H1 (cell line): ENCODE results near the gene ZNF20. TPM values are rescaled to one million over a fixed set of nuclear protein-coding genes. Genes with fewer than 3 reads are reported as not detected.

Experiments used
- CTCF ChIA-PET: fragments of 300-600 bp; sonication (Branson Sonifier 250); formaldehyde crosslinking; loops from one replicate; lab custom pipeline; 2021; ENCODE audit not compliant: partially characterized antibody; lab: Charles Lee
- POLR2A ChIA-PET: fragments of 300-600 bp; sonication (Branson Sonifier 250); formaldehyde crosslinking; loops from one replicate; lab custom pipeline; 2021; ENCODE audit warnings: inconsistent platforms; ENCODE audit not compliant: partially characterized antibody; lab: Charles Lee
- DNase-seq, 2 experiments: peaks; one replicate each; pipeline versions ENCODE4 v3.0.0 to v3.0.0-alpha.2; 2010 to 2022; ENCODE audit warnings: low spot score in 2 of 2, low read depth in 1 of 2, mixed read lengths in 1 of 2
- FAIRE-seq: peaks from 2 replicates; lab custom pipeline; 2011; peaks lifted over from hg19 to GRCh38; lab: Jason Lieb, UNC
- H2AFZ ChIP-seq: 2 replicates; pipeline ENCODE4 v1.8.1; 2012; ENCODE audit warnings: low read length, inconsistent platforms
- H2AK5ac ChIP-seq: 2 replicates; pipeline ENCODE4 v1.6.1; 2013; ENCODE audit warnings: low read depth, low read length
- H2BK120ac ChIP-seq: replicated peaks from 2 replicates; pipeline ENCODE3; 2013; ENCODE audit warnings: low read depth, low read length, inconsistent platforms
- H2BK12ac ChIP-seq: 2 replicates; pipeline ENCODE4 v1.6.1; 2013; ENCODE audit warnings: low read depth, low read length
- H2BK15ac ChIP-seq: 2 replicates; pipeline ENCODE4 v1.6.1; 2013; ENCODE audit warnings: low read length
- H2BK20ac ChIP-seq: 2 replicates; pipeline ENCODE4 v1.6.1; 2013; ENCODE audit warnings: low read length
- H2BK5ac ChIP-seq: 2 replicates; pipeline ENCODE4 v1.6.1; 2013; ENCODE audit warnings: low read depth, low read length
- H3K14ac ChIP-seq: 2 replicates; pipeline ENCODE4 v1.6.1; 2013; ENCODE audit warnings: inconsistent platforms; ENCODE audit not compliant: insufficient read length
- H3K18ac ChIP-seq: 2 replicates; pipeline ENCODE4 v1.6.1; 2013; ENCODE audit warnings: low read length; ENCODE audit errors: extremely low read depth
- H3K23ac ChIP-seq: 2 replicates; pipeline ENCODE4 v1.6.1; 2013; ENCODE audit warnings: inconsistent platforms; ENCODE audit not compliant: insufficient read length
- H3K23me2 ChIP-seq: 2 replicates; pipeline ENCODE4 v1.6.1; 2013; ENCODE audit warnings: low read depth, low read length
- H3K27ac ChIP-seq: 2 replicates; pipeline ENCODE4 v1.6.1; 2011; ENCODE audit warnings: low read depth, low read length, inconsistent platforms
- H3K27me3 ChIP-seq, 4 experiments: replicated peaks in 1 of 4; 1 replicate in 1 of 4; 2 replicates in 3 of 4; pipeline versions ENCODE4 v1.6.1 to v1.8.1; 2011 to 2013; ENCODE audit warnings: low read length in 3 of 4, mild to moderate bottlenecking in 3 of 4, inconsistent platforms in 2 of 4, mixed read lengths in 2 of 4, moderate library complexity in 1 of 4; ENCODE audit not compliant: control insufficient read depth in 3 of 4, insufficient read depth in 3 of 4; ENCODE audit errors: extremely low read depth in 1 of 4
- H3K36me3 ChIP-seq, 4 experiments: 2 replicates each; pipeline versions ENCODE4 v1.6.1 to v1.8.1; 2011 to 2013; ENCODE audit warnings: mild to moderate bottlenecking in 4 of 4, low read length in 3 of 4, moderate library complexity in 2 of 4, control low read depth in 1 of 4, inconsistent platforms in 1 of 4; ENCODE audit not compliant: insufficient read depth in 4 of 4, control insufficient read depth in 2 of 4
- H3K4ac ChIP-seq: replicated peaks from 2 replicates; pipeline ENCODE3; 2013; ENCODE audit warnings: low read length, low read depth, mixed read lengths, inconsistent platforms; ENCODE audit not compliant: insufficient read length
- H3K4me1 ChIP-seq, 4 experiments: replicated peaks in 1 of 4; 1 replicate in 1 of 4; 2 replicates in 3 of 4; pipeline versions ENCODE4 v1.6.1 to v1.8.1; 2011 to 2013; ENCODE audit warnings: low read length in 3 of 4, inconsistent platforms in 2 of 4, mixed read lengths in 1 of 4; ENCODE audit not compliant: insufficient read depth in 4 of 4, control insufficient read depth in 3 of 4
- H3K4me2 ChIP-seq, 2 experiments: 2 replicates each; pipeline versions ENCODE4 v1.6.1 to v1.8.1; 2011 to 2013; ENCODE audit warnings: low read depth in 2 of 2, low read length in 2 of 2, control low read depth in 1 of 2, inconsistent platforms in 1 of 2, mild to moderate bottlenecking in 1 of 2; ENCODE audit not compliant: insufficient read depth in 1 of 2
- H3K4me3 ChIP-seq, 4 experiments: fragments of 200-600, 300-600 bp in 1 of 4; sonication (generic), shearing (Covaris generic), sonication (Bioruptor Twin) in 1 of 4; 2 replicates each; pipeline versions ENCODE4 v1.5.1 to v1.8.1; 2011 to 2016; ENCODE audit warnings: low read length in 4 of 4, low read depth in 3 of 4, control low read depth in 2 of 4, inconsistent platforms in 2 of 4, mild to moderate bottlenecking in 2 of 4, mixed read lengths in 1 of 4, moderate library complexity in 1 of 4; ENCODE audit not compliant: insufficient read depth in 2 of 4; ENCODE audit errors: extremely low read depth in 1 of 4
- H3K56ac ChIP-seq: replicated peaks from 2 replicates; pipeline ENCODE3; 2013; ENCODE audit warnings: low read depth, mild to moderate bottlenecking, mixed read lengths, low read length, inconsistent platforms; ENCODE audit not compliant: insufficient read length
- H3K79me1 ChIP-seq: 2 replicates; pipeline ENCODE4 v1.6.1; 2013; ENCODE audit warnings: low read depth, low read length, control low read depth
- H3K79me2 ChIP-seq, 2 experiments: 2 replicates each; pipeline versions ENCODE4 v1.6.1 to v1.8.1; 2012 to 2013; ENCODE audit warnings: low read length in 2 of 2, mild to moderate bottlenecking in 2 of 2, inconsistent platforms in 1 of 2; ENCODE audit not compliant: insufficient read depth in 2 of 2, control insufficient read depth in 1 of 2
- H3K9ac ChIP-seq, 4 experiments: replicated peaks in 1 of 4; 1 replicate in 1 of 4; 2 replicates in 3 of 4; pipeline versions ENCODE4 v1.6.1 to v1.8.1; 2011 to 2013; ENCODE audit warnings: low read depth in 3 of 4, low read length in 3 of 4, control low read depth in 2 of 4, mild to moderate bottlenecking in 2 of 4, moderate library complexity in 2 of 4, inconsistent platforms in 1 of 4; ENCODE audit errors: extremely low read depth in 1 of 4
- H3K9me3 ChIP-seq, 2 experiments: 2 replicates each; pipeline versions ENCODE4 v1.6.1 to v1.8.1; 2012 to 2013; ENCODE audit warnings: mild to moderate bottlenecking in 2 of 2, moderate library complexity in 2 of 2, control low read depth in 1 of 2, inconsistent platforms in 1 of 2, low read depth in 1 of 2, low read length in 1 of 2, mixed read lengths in 1 of 2; ENCODE audit not compliant: insufficient read depth in 2 of 2
- H4K20me1 ChIP-seq, 2 experiments: replicated peaks in 1 of 2; 2 replicates each; pipeline versions ENCODE3 to v1.8.1; 2011 to 2013; ENCODE audit warnings: inconsistent platforms in 2 of 2, low read length in 2 of 2, mild to moderate bottlenecking in 1 of 2; ENCODE audit not compliant: insufficient read depth in 2 of 2, control insufficient read depth in 1 of 2
- H4K5ac ChIP-seq: 2 replicates; pipeline ENCODE4 v1.6.1; 2013; ENCODE audit warnings: low read length, low read depth, mixed read lengths, inconsistent platforms; ENCODE audit not compliant: insufficient read length
- H4K8ac ChIP-seq: 2 replicates; pipeline ENCODE4 v1.8.0; 2013; ENCODE audit warnings: mild to moderate bottlenecking, moderate library complexity, low read length, inconsistent platforms; ENCODE audit not compliant: insufficient read depth; ENCODE audit errors: extremely low read depth
- H4K91ac ChIP-seq: replicated peaks from 2 replicates; pipeline ENCODE3; 2013; ENCODE audit warnings: low read length, mixed read lengths, inconsistent platforms; ENCODE audit not compliant: insufficient read length
- ASH2L ChIP-seq: fragments of 200-600, 300-600 bp; sonication (generic); IDR thresholded peaks from one replicate; pipeline ENCODE4 v1.7.1; 2017; ENCODE audit warnings: low read length
- CTBP2 ChIP-seq: IDR thresholded peaks from 2 replicates; pipeline ENCODE4 v1.7.0; 2011; ENCODE audit warnings: borderline replicate concordance, mild to moderate bottlenecking, moderate library complexity, mixed read lengths, low read length; ENCODE audit not compliant: insufficient read depth, insufficient read length
- GTF2F1 ChIP-seq: IDR thresholded peaks from 2 replicates; pipeline ENCODE4 v1.6.1; 2012; ENCODE audit warnings: low read depth, low read length, improper control_type of control experiment, borderline replicate concordance
- RXRA ChIP-seq: IDR thresholded peaks from 2 replicates; pipeline ENCODE4 v1.6.1; 2011; ENCODE audit warnings: low read depth, mild to moderate bottlenecking, low read length, moderate library complexity; ENCODE audit not compliant: insufficient read depth
- SRF ChIP-seq: IDR thresholded peaks from 2 replicates; pipeline ENCODE4 v1.6.1; 2011; ENCODE audit warnings: mild to moderate bottlenecking, low read depth, low read length, moderate library complexity
- WGBS, 2 experiments: shearing (Covaris generic) in 1 of 2; methylation state at CpG; one replicate each; pipeline versions ENCODE4 v1.1.6 to v1.1.7; 2013 to 2015; ENCODE audit warnings: low lambda C conversion rate in 2 of 2, mixed read lengths in 2 of 2, inconsistent platforms in 1 of 2, low coverage in 1 of 2, missing lambda C conversion rate in 1 of 2; ENCODE audit not compliant: insufficient replicate concordance in 2 of 2, insufficient coverage in 1 of 2, insufficient read length in 1 of 2; ENCODE audit errors: extremely low coverage in 1 of 2, missing lambda C conversion rate in 1 of 2; 5-methylcytosine and 5-hydroxymethylcytosine counted together
- polyA plus RNA-seq, 7 experiments: library from polyadenylated mRNA; depleted of rRNA in 3 of 7; stranded (reverse) in 5 of 7; unstranded in 2 of 7; fragments of >200 nt in 5 of 7; fragments of 200-250 nt in 2 of 7; gene quantifications; 1 replicate in 5 of 7; 2 replicates in 1 of 7; 4 replicates in 1 of 7; pipeline versions ENCODE4 v1.2.1 to v1.2.3, GENCODE V29; 2011 to 2013; ENCODE audit warnings: missing spikeins in 2 of 7, mixed read lengths in 2 of 7
- total RNA-seq: library from RNA; stranded (reverse); fragmentation: NEBNext Ultra II Directional; extraction: Animal tissue kit (Norgen Biotek cat#: 25700); gene quantifications from 2 replicates; pipeline ENCODE4 v1.2.1, GENCODE V29; 2021

Gene ZNF20
- total and polyA plus RNA-seq, 2 of the 8 experiments (the other 6 are each of a cell fraction or from before 2014, with no cell fraction given): 1.6 to 9.0 TPM

- no peak overlapping the region for H3K9ac ChIP-seq
- H2BK15ac ChIP-seq: no peak overlapping the region
- no peak overlapping the region for H4K5ac ChIP-seq
- no peak overlapping the region for H3K23ac ChIP-seq
- H3K4me1 ChIP-seq: no peaks in the 10 kb centered on the region
- H4K20me1 ChIP-seq: peaks cover 0 to 2% of the 10 kb centered on the region in 2 experiments
- DNase-seq: no peak
- H2BK20ac ChIP-seq: no peak overlapping the region
- peak overlapping the region in 1 of 4 experiments; percentile 15; a peak in 1 of 8 replicates for H3K4me3 ChIP-seq
- no peak overlapping the region for H3K4me2 ChIP-seq
- FAIRE-seq: no peak
- peaks cover 16 to 72% (median 45%) of the 10 kb centered on the region in 4 experiments for H3K36me3 ChIP-seq
- no peak overlapping the region for H2AK5ac ChIP-seq
- no peak overlapping the region for H3K4ac ChIP-seq
- no peak overlapping the region for H2AFZ ChIP-seq
- no peaks in the 10 kb centered on the region for H3K27me3 ChIP-seq
- WGBS, 2 experiments: 91% methylated on average over 3 of the region's 3 CpGs; no CpG with 5 or more reads in 1 of the 2 experiments
- no peak overlapping the region for H3K18ac ChIP-seq
- H3K14ac ChIP-seq: no peak overlapping the region
- POLR2A ChIA-PET: no interaction called here
- H4K91ac ChIP-seq: no peak overlapping the region
- H4K8ac ChIP-seq: no peak overlapping the region
- H3K79me2 ChIP-seq: peaks cover 0 to 14% of the 10 kb centered on the region in 2 experiments; a peak in 1 of 4 replicates
- no peaks in the 10 kb centered on the region; the same call in 1 of the 2 replicates for H3K23me2 ChIP-seq
- TF ChIP-seq RXRA (no peak), GTF2F1 (peak; percentile 31; the same call in 1 of the 2 replicates), ASH2L (no peak), CTBP2 (no peak), SRF (no peak)
- H3K56ac ChIP-seq: no peak overlapping the region
- CTCF ChIA-PET: interaction anchor here (1.0 kb wide), 2 partner anchors 71 to 253 kb away, joined by 3 read pairs; no protein-coding TSS in a partner anchor
- H3K9me3 ChIP-seq: peaks cover 52 to 56% of the 10 kb centered on the region in 2 experiments
- no peak overlapping the region for H3K27ac ChIP-seq
- no peak overlapping the region for H2BK12ac ChIP-seq
- H2BK120ac ChIP-seq: no peak overlapping the region
- no peak overlapping the region for H2BK5ac ChIP-seq
- H3K79me1 ChIP-seq: peaks cover 2% of the 10 kb centered on the region; the same call in 1 of the 2 replicates
Observed at GRCh38 chr19:12133069-12133468, 7.1 kb downstream of the ZNF20 start.
